Upper lobe of left lung (tissue), 6 donors: ENCODE measurements around the gene CDH13. TPM values are rescaled to one million over a fixed set of nuclear protein-coding genes. Genes with fewer than 3 reads are reported as not detected.

Experiments
- ATAC-seq, 2 donors: fragments of 200-7000 bp; cut with Tn5 transposase; one replicate each; pipeline ENCODE4 v1.9.1; 2022; ENCODE audit warnings: mild to moderate bottlenecking in 2 of 2, moderate library complexity in 2 of 2; ENCODE audit not compliant: low FRiP score in 2 of 2
- DNase-seq, 2 donors: peaks; one replicate each; pipeline ENCODE4 v3.0.0-alpha.2; 2019 to 2020
- H3K27ac ChIP-seq, 4 donors: fragments of 200-600 bp; sonication (generic); one replicate each; pipeline ENCODE4 v1.5.1; 2016 to 2019
- H3K27me3 ChIP-seq, 4 donors: fragments of 200-600 bp; sonication (generic); one replicate each; pipeline ENCODE4 v1.5.1; 2017 to 2019
- H3K36me3 ChIP-seq, 4 donors: fragments of 200-600 bp; sonication (generic); one replicate each; pipeline ENCODE4 v1.5.1; 2016 to 2019
- H3K4me1 ChIP-seq, 4 donors: fragments of 200-600 bp; sonication (generic); one replicate each; pipeline ENCODE4 v1.5.1; 2018 to 2019
- H3K4me3 ChIP-seq, 4 donors: fragments of 200-600 bp; sonication (generic); one replicate each; pipeline ENCODE4 v1.5.1; 2017 to 2019; ENCODE audit warnings: mild to moderate bottlenecking in 2 of 4, moderate library complexity in 1 of 4
- H3K9me3 ChIP-seq, 4 donors: fragments of 200-600 bp; sonication (generic); one replicate each; pipeline ENCODE4 v1.5.1; 2018 to 2019
- EP300 ChIP-seq, 4 donors: sonication (generic); formaldehyde crosslinking; IDR thresholded peaks; one replicate each; pipeline ENCODE4 v1.5.1; 2017; ENCODE audit warnings: antibody characterized with exemption in 4 of 4, control low read depth in 2 of 4
- POLR2A ChIP-seq, 4 donors: fragments of 450-650 bp; IDR thresholded peaks; one replicate each; pipeline ENCODE4 v1.5.1; 2016 to 2017; ENCODE audit warnings: antibody characterized with exemption in 4 of 4, mild to moderate bottlenecking in 2 of 4
- POLR2AphosphoS5 ChIP-seq, 2 donors: sonication (generic); formaldehyde crosslinking; IDR thresholded peaks; one replicate each; pipeline ENCODE4 v1.5.1; 2017; ENCODE audit warnings: antibody characterized with exemption in 2 of 2
- WGBS, 2 donors: methylation state at CpG; one replicate each; pipeline ENCODE4 v1.1.5; 2017 to 2018; 5-methylcytosine and 5-hydroxymethylcytosine counted together
- total RNA-seq, 6 donors: library from RNA; depleted of rRNA in 4 of 6; stranded (reverse); fragments of >200 nt in 4 of 6; gene quantifications; one replicate each; pipeline versions ENCODE4 v1.1.0 to v1.2.1, GENCODE V29; 2016 to 2021
- TF ChIP-seq, protein P1 (sequence below), 6 experiments: fragments of 450-650 bp in 4 of 6; fragments of 200-600 bp in 2 of 6; sonication (generic) in 2 of 6; IDR thresholded peaks; one replicate each; pipeline ENCODE4 v1.5.1; 2016 to 2019; ENCODE audit warnings: antibody characterized with exemption in 6 of 6
- donor health status: DM: no; HTN: no; CAD: no; lungs with moderate emphysema.
- donor health status: DM: no; HTN: yes; CAD: no; lungs with severe emphysema.

Gene CDH13
- total RNA-seq, 6 donors from 2014 or later = 11.3 to 39.8 (median 19.9) TPM

DNA sequence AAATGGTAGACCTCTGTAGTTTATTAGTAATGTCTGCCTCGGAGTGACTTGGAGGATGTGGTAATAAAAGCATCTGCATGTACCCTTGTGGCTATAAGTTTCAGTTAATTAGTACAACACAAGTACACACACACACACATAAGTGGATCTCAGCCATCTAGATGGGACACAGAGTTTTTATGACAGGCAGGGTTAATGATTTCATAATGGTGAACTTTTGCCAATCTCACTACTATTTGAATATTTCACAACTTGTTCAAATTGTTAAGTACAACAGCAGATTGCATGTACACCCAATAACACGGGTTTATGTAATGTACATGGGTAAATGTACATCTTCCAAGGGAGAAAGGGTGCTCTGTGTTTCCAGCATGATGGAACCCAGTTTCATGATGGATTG lies 669.7 kb downstream of the CDH13 start:
- Histone ChIP-seq H3K27me3 (no peaks in the 10 kb centered on the region), H3K4me3 (no peak overlapping the region), H3K27ac (no peak overlapping the region), H3K9me3 (no peaks in the 10 kb centered on the region), H3K36me3 (no peaks in the 10 kb centered on the region), H3K4me1 (no peaks in the 10 kb centered on the region)
- ATAC-seq = no peak
- WGBS, 2 donors = 48 to 62% methylated on average over 2 of the region's 2 CpGs
- TF ChIP-seq EP300 (IDR thresholded peaks at IDR 0.05) (no peak), POLR2AphosphoS5 (IDR thresholded peaks at IDR 0.05) (no peak), POLR2A (IDR thresholded peaks at IDR 0.05) (no peak)
- TF ChIP-seq, protein P1, sequence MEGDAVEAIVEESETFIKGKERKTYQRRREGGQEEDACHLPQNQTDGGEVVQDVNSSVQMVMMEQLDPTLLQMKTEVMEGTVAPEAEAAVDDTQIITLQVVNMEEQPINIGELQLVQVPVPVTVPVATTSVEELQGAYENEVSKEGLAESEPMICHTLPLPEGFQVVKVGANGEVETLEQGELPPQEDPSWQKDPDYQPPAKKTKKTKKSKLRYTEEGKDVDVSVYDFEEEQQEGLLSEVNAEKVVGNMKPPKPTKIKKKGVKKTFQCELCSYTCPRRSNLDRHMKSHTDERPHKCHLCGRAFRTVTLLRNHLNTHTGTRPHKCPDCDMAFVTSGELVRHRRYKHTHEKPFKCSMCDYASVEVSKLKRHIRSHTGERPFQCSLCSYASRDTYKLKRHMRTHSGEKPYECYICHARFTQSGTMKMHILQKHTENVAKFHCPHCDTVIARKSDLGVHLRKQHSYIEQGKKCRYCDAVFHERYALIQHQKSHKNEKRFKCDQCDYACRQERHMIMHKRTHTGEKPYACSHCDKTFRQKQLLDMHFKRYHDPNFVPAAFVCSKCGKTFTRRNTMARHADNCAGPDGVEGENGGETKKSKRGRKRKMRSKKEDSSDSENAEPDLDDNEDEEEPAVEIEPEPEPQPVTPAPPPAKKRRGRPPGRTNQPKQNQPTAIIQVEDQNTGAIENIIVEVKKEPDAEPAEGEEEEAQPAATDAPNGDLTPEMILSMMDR (IDR thresholded peaks at IDR 0.05) = no peak
- DNase-seq = no peak

DNA sequence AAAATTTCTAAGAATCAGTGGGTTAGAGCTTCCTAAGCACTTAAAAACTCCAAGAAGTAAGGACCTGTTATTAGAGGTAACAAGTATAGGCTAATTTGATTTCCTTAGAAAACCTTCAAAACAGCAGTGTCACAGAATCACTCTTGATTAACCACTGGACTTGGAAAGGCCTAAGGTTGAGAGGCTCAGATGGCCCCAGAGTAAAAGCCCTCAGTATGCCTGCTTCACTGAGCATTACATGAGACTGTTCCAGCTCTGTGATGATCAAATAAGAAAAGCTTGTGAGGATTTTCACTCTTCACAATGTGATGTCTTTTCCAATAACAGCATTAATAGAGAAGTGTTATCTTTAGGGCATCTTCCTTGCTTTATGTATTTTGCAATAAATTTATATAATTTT lies 671.8 kb downstream of the CDH13 start:
- H3K9me3 ChIP-seq = no peaks in the 10 kb centered on the region
- H3K4me1 ChIP-seq = no peaks in the 10 kb centered on the region
- no peak overlapping the region for H3K4me3 ChIP-seq
- ATAC-seq (no peak), DNase-seq (no peak)
- no peak overlapping the region for H3K27ac ChIP-seq
- no peak for TF ChIP-seq POLR2AphosphoS5 (IDR thresholded peaks at IDR 0.05)
- TF ChIP-seq, protein P1 (IDR thresholded peaks at IDR 0.05) = no peak
- no peak for TF ChIP-seq EP300 (IDR thresholded peaks at IDR 0.05)
- TF ChIP-seq POLR2A (IDR thresholded peaks at IDR 0.05) = no peak
- no peaks in the 10 kb centered on the region for H3K36me3 ChIP-seq
- no peaks in the 10 kb centered on the region for H3K27me3 ChIP-seq

DNA sequence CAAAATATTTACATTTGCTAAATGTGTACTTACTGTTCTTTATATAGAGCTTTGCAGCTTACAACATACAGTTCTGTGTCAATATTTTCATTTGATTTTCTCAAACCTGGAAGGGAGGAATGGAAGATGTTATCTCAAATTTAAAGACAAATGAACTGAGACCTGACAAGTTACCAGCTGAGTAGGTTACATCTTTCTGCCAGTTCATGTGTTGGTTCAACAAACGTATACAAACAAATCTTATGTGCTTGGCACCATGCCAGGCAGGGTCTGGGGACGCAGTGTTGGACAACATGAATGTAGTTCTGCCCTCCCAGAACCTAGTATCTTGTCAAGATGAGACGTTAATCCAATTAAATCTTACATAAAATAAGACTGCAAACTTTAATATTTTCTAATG lies 673.6 kb downstream of the CDH13 start:
- no peak for ATAC-seq
- no peaks in the 10 kb centered on the region for H3K36me3 ChIP-seq
- H3K9me3 ChIP-seq = no peaks in the 10 kb centered on the region
- no peaks in the 10 kb centered on the region for H3K27me3 ChIP-seq
- 43 to 45% methylated on average over 3 of the region's 3 CpGs for WGBS, 2 donors
- H3K4me1 ChIP-seq = no peaks in the 10 kb centered on the region
- no peak overlapping the region for H3K27ac ChIP-seq
- no peak for DNase-seq
- no peak overlapping the region for H3K4me3 ChIP-seq
- TF ChIP-seq POLR2A (IDR thresholded peaks at IDR 0.05) = no peak
- TF ChIP-seq, protein P1 (IDR thresholded peaks at IDR 0.05) = no peak

DNA sequence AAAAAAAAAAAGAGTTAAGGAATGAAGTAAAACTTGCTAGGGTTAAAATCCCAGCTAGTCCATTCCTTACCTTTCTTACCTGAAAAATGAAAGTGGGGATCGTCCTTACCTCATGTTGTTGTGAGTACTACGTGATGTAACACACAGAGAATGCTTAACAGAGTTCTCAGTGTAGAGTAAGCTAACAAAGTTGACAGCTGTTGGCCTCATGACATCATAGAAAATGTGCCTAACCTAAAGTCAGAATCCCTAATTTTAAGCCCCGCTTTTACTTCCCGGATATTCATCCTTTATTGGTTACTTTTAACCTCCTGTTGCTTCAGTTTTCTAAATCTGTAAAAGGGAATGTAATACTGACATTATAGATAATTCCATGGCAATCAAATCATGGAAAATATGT lies 675.2 kb downstream of the CDH13 start:
- H3K27ac ChIP-seq = no peak overlapping the region
- TF ChIP-seq POLR2AphosphoS5 (IDR thresholded peaks at IDR 0.05) (no peak), POLR2A (IDR thresholded peaks at IDR 0.05) (no peak), EP300 (IDR thresholded peaks at IDR 0.05) (no peak)
- TF ChIP-seq, protein P1 (IDR thresholded peaks at IDR 0.05) = no peak
- DNase-seq (no peak), ATAC-seq (no peak)
- no peaks in the 10 kb centered on the region for H3K9me3 ChIP-seq
- H3K4me1 ChIP-seq = no peaks in the 10 kb centered on the region
- H3K4me3 ChIP-seq = no peak overlapping the region
- WGBS, 2 donors = 55 to 63% methylated on average over 4 of the region's 4 CpGs
- H3K36me3 ChIP-seq = no peaks in the 10 kb centered on the region
- H3K27me3 ChIP-seq = no peaks in the 10 kb centered on the region

DNA sequence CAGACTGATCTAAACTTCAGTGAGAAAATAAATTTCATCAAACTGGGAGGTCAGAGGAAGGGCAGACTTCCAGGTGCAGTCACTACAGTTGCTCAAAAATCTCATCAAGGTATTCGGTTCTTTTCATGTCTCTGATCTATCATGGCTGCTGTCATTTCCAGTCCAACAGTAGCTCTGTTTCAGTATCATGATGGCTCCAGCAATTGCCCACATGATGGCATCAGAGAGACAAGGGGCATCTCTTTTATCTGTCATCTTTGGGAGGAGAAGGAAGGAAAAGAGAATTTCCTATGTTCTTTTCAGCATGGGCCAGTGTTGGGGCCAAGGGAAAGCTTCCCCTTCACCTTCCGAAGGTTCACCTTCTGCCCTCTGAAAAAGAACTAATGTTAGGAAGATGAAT lies 676.1 kb downstream of the CDH13 start:
- DNase-seq (no peak), ATAC-seq (no peak)
- no peaks in the 10 kb centered on the region for H3K36me3 ChIP-seq
- 77 to 86% methylated on average over 2 of the region's 2 CpGs for WGBS, 2 donors
- no peaks in the 10 kb centered on the region for H3K27me3 ChIP-seq
- TF ChIP-seq, protein P1 (IDR thresholded peaks at IDR 0.05) = no peak
- TF ChIP-seq EP300 (IDR thresholded peaks at IDR 0.05) = no peak
- H3K9me3 ChIP-seq = no peaks in the 10 kb centered on the region
- no peak overlapping the region for H3K27ac ChIP-seq
- H3K4me1 ChIP-seq = no peaks in the 10 kb centered on the region
- H3K4me3 ChIP-seq = no peak overlapping the region
